DOHH2 (cell line): ENCODE measurements around the gene DFFA.

Experiments
- H3F3A ChIP-seq: fragments of 200-600 bp; sonication (generic), shearing (Covaris generic); 2 replicates; pipeline ENCODE4 v1.6.0; 2016; ENCODE audit warnings: antibody characterized with exemption, mild to moderate bottlenecking; ENCODE audit not compliant: control insufficient read depth, insufficient read depth
- H3K27ac ChIP-seq: fragments of 200-600 bp; sonication (generic); 2 replicates; pipeline ENCODE4 v1.5.1; 2014; ENCODE audit warnings: low read depth, mild to moderate bottlenecking, low read length, moderate library complexity
- H3K27me3 ChIP-seq: fragments of 200-600 bp; sonication (generic); 2 replicates; pipeline ENCODE4 v1.6.1; 2014; ENCODE audit warnings: mild to moderate bottlenecking, low read length, mixed read lengths; ENCODE audit not compliant: control insufficient read depth
- H3K36me3 ChIP-seq: fragments of 200-600 bp; sonication (generic); 2 replicates; pipeline ENCODE4 v1.6.1; 2014; ENCODE audit warnings: mild to moderate bottlenecking, low read length, moderate library complexity, mixed read lengths; ENCODE audit not compliant: control insufficient read depth
- H3K4me1 ChIP-seq: fragments of 200-600 bp; sonication (generic); 2 replicates; pipeline ENCODE4 v1.6.1; 2014; ENCODE audit warnings: mild to moderate bottlenecking, low read length, mixed read lengths; ENCODE audit not compliant: control insufficient read depth
- H3K4me2 ChIP-seq: fragments of 200-600 bp; sonication (generic); 2 replicates; pipeline ENCODE4 v1.6.0; 2014; ENCODE audit warnings: mild to moderate bottlenecking, low read length, moderate library complexity
- H3K4me3 ChIP-seq: fragments of 200-600 bp; sonication (generic); 2 replicates; pipeline ENCODE4 v1.5.1; 2014; ENCODE audit warnings: mild to moderate bottlenecking, low read length, mixed read lengths
- H3K79me2 ChIP-seq: fragments of 200-600 bp; sonication (generic); 2 replicates; pipeline ENCODE4 v1.6.1; 2014; ENCODE audit warnings: mild to moderate bottlenecking, low read length, mixed read lengths; ENCODE audit not compliant: control insufficient read depth
- H3K9me2 ChIP-seq: fragments of 200-600 bp; sonication (generic); replicated peaks from 2 replicates; pipeline ENCODE4 v1.6.1; 2014; ENCODE audit warnings: mild to moderate bottlenecking, low read length, mixed read lengths; ENCODE audit not compliant: control insufficient read depth
- H3K9me3 ChIP-seq: fragments of 200-600 bp; sonication (generic); 2 replicates; pipeline ENCODE4 v1.6.1; 2014; ENCODE audit warnings: antibody characterized with exemption, low read length, mixed read lengths; ENCODE audit not compliant: control insufficient read depth, insufficient read depth
- H4K20me1 ChIP-seq: fragments of 200-600 bp; sonication (generic); 2 replicates; pipeline ENCODE4 v1.6.0; 2014; ENCODE audit warnings: low read depth, mild to moderate bottlenecking, antibody characterized with exemption, low read length, moderate library complexity; ENCODE audit not compliant: control insufficient read depth, insufficient read depth
- EZH2phosphoT487 ChIP-seq: fragments of 200-600 bp; sonication (generic); IDR thresholded peaks from 2 replicates; pipeline ENCODE4 v1.6.1; 2017; ENCODE audit warnings: borderline replicate concordance, mild to moderate bottlenecking, antibody characterized with exemption, low read length, moderate library complexity, mixed read lengths
- TF ChIP-seq, protein P1 (sequence below): fragments of 200-600 bp; sonication (generic); IDR thresholded peaks from one replicate; pipeline ENCODE4 v1.5.1; 2014; ENCODE audit warnings: antibody characterized with exemption, mild to moderate bottlenecking, low read depth, low read length; ENCODE audit not compliant: poor library complexity, severe bottlenecking

The DFFA gene

GRCh38 chr1:10440305-10440704 lies 32.0 kb downstream of the DFFA start:
- no peaks in the 10 kb centered on the region for H3K9me3 ChIP-seq
- H3K4me2 ChIP-seq, result no peak overlapping the region
- H3K27me3 ChIP-seq, result no peaks in the 10 kb centered on the region
- peaks cover 18% of the 10 kb centered on the region for H3K36me3 ChIP-seq
- 0 out of 2 replicates have a peak, but pooled peaks cover 3% of the 10 kb centered on the region for H3K79me2 ChIP-seq
- no peak overlapping the region for H3K27ac ChIP-seq
- TF ChIP-seq, protein P1, sequence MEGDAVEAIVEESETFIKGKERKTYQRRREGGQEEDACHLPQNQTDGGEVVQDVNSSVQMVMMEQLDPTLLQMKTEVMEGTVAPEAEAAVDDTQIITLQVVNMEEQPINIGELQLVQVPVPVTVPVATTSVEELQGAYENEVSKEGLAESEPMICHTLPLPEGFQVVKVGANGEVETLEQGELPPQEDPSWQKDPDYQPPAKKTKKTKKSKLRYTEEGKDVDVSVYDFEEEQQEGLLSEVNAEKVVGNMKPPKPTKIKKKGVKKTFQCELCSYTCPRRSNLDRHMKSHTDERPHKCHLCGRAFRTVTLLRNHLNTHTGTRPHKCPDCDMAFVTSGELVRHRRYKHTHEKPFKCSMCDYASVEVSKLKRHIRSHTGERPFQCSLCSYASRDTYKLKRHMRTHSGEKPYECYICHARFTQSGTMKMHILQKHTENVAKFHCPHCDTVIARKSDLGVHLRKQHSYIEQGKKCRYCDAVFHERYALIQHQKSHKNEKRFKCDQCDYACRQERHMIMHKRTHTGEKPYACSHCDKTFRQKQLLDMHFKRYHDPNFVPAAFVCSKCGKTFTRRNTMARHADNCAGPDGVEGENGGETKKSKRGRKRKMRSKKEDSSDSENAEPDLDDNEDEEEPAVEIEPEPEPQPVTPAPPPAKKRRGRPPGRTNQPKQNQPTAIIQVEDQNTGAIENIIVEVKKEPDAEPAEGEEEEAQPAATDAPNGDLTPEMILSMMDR, result no peak
- no peak for TF ChIP-seq EZH2phosphoT487
- no peaks in the 10 kb centered on the region for H3K9me2 ChIP-seq
- H4K20me1 ChIP-seq, result no peaks in the 10 kb centered on the region
- H3K4me3 ChIP-seq, result no peak overlapping the region
- no peaks in the 10 kb centered on the region for H3K4me1 ChIP-seq
- H3F3A ChIP-seq, result 0 out of 2 replicates have a peak, but pooled peaks cover 3% of the 10 kb centered on the region

GRCh38 chr1:10438677-10439163 lies 33.6 kb downstream of the DFFA start:
- Histone ChIP-seq H3K27ac (no peak overlapping the region), H3K9me3 (no peaks in the 10 kb centered on the region), H3F3A (0 out of 2 replicates have a peak, but pooled peaks cover 3% of the 10 kb centered on the region), H3K79me2 (0 out of 2 replicates have a peak, but pooled peaks cover 3% of the 10 kb centered on the region), H3K36me3 (peaks cover 23% of the 10 kb centered on the region), H3K9me2 (no peaks in the 10 kb centered on the region), H4K20me1 (no peaks in the 10 kb centered on the region), H3K4me1 (peaks cover 2% of the 10 kb centered on the region; the same call in 1 of the 2 replicates), H3K4me2 (no peak overlapping the region), H3K4me3 (no peak overlapping the region), H3K27me3 (no peaks in the 10 kb centered on the region)
- TF ChIP-seq, protein P1, result no peak
- no peak for TF ChIP-seq EZH2phosphoT487

- Histone ChIP-seq H3K27me3 (no peaks in the 10 kb centered on the region), H3K27ac (no peak overlapping the region), H3K9me3 (no peaks in the 10 kb centered on the region), H3K4me2 (no peak overlapping the region), H3K79me2 (peaks cover 12% of the 10 kb centered on the region), H3F3A (0 out of 2 replicates have a peak, but pooled peaks cover 1% of the 10 kb centered on the region), H4K20me1 (no peaks in the 10 kb centered on the region), H3K36me3 (peaks cover 23% of the 10 kb centered on the region), H3K9me2 (no peaks in the 10 kb centered on the region), H3K4me3 (no peak overlapping the region), H3K4me1 (peaks cover 17% of the 10 kb centered on the region)
- no peak for TF ChIP-seq EZH2phosphoT487
- TF ChIP-seq, protein P1, result no peak
These were observed 35.3 kb downstream of the DFFA start for GRCh38 chr1:10437052-10437451.
